PFSK-1 (cell line): ENCODE measurements around the gene LHFPL5.

Experiments
- FOXP2 ChIP-seq: optimal IDR thresholded peaks from 2 replicates; pipeline ENCODE3; 2011; ENCODE audit warnings: borderline replicate concordance, control low read depth, inconsistent platforms; ENCODE audit not compliant: insufficient read depth; ENCODE audit errors: extremely low read length, extremely low read depth
- POLR2AphosphoS5 ChIP-seq: IDR thresholded peaks from 2 replicates; pipeline ENCODE4 v1.6.1; 2012; ENCODE audit warnings: low read depth, mild to moderate bottlenecking, control low read depth, low read length, moderate library complexity
- SIN3A ChIP-seq: IDR thresholded peaks from 2 replicates; pipeline ENCODE4 v1.6.1; 2012; ENCODE audit warnings: mild to moderate bottlenecking, low read length, moderate library complexity, borderline replicate concordance; ENCODE audit not compliant: insufficient read depth
- TAF1 ChIP-seq: IDR thresholded peaks from 2 replicates; pipeline ENCODE4 v1.6.1; 2012; ENCODE audit warnings: low read length, control low read depth, borderline replicate concordance; ENCODE audit not compliant: insufficient read depth
- TF ChIP-seq, protein P1 (sequence below), 2 experiments: IDR thresholded peaks; 2 replicates each; pipeline versions ENCODE4 v1.6.1 to v1.8.0; 2011 to 2012; ENCODE audit warnings: low read depth in 2 of 2, low read length in 2 of 2, control low read depth in 1 of 2, inconsistent platforms in 1 of 2, mild to moderate bottlenecking in 1 of 2, moderate library complexity in 1 of 2; ENCODE audit not compliant: insufficient read depth in 1 of 2

The LHFPL5 gene

DNA sequence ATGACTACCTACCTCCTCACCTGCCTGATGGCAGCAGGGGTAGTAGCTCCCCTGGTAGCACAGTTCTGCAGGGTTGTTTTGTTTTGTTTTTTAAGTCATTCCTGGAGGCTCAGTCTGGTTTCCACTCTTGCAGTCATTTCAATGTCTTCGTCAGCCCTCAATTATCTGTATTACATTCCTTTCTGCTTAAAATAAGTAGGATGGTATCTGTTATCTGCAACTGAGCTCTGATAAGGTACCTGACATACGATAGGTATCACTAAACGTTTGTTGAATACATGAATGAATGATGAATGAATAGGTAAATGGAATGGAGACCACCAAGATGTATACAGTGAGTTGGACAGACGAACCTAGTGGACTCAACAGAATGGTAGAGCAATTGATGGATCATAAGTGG, 35.9 kb upstream of the LHFPL5 start:
- TF ChIP-seq FOXP2 = no peak
- TF ChIP-seq SIN3A = no peak
- no peak for TF ChIP-seq POLR2AphosphoS5
- TF ChIP-seq TAF1 = no peak
- TF ChIP-seq, protein P1, sequence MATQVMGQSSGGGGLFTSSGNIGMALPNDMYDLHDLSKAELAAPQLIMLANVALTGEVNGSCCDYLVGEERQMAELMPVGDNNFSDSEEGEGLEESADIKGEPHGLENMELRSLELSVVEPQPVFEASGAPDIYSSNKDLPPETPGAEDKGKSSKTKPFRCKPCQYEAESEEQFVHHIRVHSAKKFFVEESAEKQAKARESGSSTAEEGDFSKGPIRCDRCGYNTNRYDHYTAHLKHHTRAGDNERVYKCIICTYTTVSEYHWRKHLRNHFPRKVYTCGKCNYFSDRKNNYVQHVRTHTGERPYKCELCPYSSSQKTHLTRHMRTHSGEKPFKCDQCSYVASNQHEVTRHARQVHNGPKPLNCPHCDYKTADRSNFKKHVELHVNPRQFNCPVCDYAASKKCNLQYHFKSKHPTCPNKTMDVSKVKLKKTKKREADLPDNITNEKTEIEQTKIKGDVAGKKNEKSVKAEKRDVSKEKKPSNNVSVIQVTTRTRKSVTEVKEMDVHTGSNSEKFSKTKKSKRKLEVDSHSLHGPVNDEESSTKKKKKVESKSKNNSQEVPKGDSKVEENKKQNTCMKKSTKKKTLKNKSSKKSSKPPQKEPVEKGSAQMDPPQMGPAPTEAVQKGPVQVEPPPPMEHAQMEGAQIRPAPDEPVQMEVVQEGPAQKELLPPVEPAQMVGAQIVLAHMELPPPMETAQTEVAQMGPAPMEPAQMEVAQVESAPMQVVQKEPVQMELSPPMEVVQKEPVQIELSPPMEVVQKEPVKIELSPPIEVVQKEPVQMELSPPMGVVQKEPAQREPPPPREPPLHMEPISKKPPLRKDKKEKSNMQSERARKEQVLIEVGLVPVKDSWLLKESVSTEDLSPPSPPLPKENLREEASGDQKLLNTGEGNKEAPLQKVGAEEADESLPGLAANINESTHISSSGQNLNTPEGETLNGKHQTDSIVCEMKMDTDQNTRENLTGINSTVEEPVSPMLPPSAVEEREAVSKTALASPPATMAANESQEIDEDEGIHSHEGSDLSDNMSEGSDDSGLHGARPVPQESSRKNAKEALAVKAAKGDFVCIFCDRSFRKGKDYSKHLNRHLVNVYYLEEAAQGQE (IDR thresholded peaks at IDR 0.05; ENCODE audit: insufficient read depth in 1 of 2, low read depth in 2 of 2, low read length in 2 of 2) = no peak

DNA sequence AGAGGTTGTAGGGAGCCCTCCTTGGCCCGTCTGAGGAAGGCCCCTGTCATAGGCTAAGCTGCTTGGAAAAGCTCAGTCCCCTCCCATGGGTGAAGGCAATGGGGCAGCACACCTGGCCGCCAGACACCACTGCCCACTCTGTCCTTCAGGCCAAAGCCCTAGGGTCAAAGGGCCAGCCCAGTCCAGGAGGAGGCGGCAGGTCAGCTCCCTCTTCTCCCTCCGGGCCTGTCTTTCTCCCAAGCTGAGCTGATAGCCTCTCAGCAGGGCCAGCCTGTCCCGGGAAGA, 33.9 kb upstream of the LHFPL5 start:
- TF ChIP-seq TAF1 (no peak), FOXP2 (no peak), POLR2AphosphoS5 (no peak), SIN3A (no peak)
- TF ChIP-seq, protein P1 (IDR thresholded peaks at IDR 0.05; ENCODE audit: insufficient read depth in 1 of 2, low read depth in 2 of 2, low read length in 2 of 2) = no peak

GRCh38 chr6:35774116-35774794, 30.9 kb upstream of the LHFPL5 start:
- TF ChIP-seq POLR2AphosphoS5 = no peak
- TF ChIP-seq FOXP2 = no peak
- no peak for TF ChIP-seq TAF1
- TF ChIP-seq, protein P1 (IDR thresholded peaks at IDR 0.05; ENCODE audit: insufficient read depth in 1 of 2, low read depth in 2 of 2, low read length in 2 of 2) = no peak
- no peak for TF ChIP-seq SIN3A

GRCh38 chr6:35775031-35775430, 30.1 kb upstream of the LHFPL5 start:
- no peak for TF ChIP-seq TAF1
- TF ChIP-seq FOXP2 = no peak
- TF ChIP-seq SIN3A = no peak
- TF ChIP-seq POLR2AphosphoS5 = no peak
- TF ChIP-seq, protein P1 (IDR thresholded peaks at IDR 0.05; ENCODE audit: insufficient read depth in 1 of 2, low read depth in 2 of 2, low read length in 2 of 2) = no peak
